GM19455 (cell line): Measurements from ENCODE around the gene PCBP4.

ENCODE experiments used
- ATAC-seq: cut with Tn5 transposase; IDR thresholded peaks from one replicate; pipeline ENCODE4 v1.9.1; 2021; ENCODE audit not compliant: unreplicated experiment

The PCBP4 gene

DNA sequence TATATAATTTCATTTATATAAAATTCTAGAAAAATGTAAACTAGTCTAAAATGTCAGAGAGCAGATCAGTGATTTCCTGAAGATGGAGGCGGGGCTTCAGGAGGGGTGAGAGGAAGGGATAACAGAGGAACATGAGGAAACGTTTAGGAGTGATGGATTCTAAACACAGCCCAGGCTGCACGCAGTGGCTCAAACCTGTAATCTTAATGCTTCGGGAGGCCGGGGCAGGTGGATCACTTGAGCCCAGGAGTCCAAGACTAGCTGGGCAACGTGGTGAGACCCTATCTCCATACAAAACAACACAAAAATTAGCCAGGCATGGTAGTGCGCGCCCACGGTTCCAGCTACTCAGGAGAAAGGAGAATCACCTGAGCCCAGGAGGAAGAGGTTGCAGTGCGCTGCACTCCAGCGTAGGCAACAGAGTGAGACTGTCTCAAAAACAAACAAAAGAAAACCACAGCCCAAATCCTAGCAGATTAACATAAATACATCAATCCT is 46.1 kb downstream of the PCBP4 start:
- ATAC-seq = no peak

DNA sequence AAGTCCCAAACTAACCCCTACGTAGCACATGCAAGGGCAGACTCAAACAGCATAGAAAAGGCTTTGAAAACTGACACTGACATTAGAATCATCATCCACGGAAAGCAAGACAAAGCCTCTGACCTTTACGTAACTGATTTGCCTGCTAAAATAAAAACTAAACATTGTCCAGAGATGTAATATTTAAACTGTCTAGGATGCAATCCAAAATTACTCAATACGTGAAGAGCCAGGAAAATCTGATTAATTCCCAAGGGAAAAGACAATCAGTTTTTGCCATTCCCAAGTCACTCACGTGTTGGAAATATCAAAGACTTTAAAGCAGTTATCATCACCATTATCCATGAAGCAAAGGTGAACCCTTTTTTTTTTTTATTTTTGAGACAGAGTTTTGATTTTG is 50.8 kb downstream of the PCBP4 start:
- no peak for ATAC-seq

GRCh38 chr3:51908026-51908425 is 59.2 kb downstream of the PCBP4 start:
- ATAC-seq = no peak
